VCaP (cell line): Measurements from ENCODE around the gene TTR.

Experiments used
- H3K27ac ChIP-seq: fragments of 450-650 bp; 2 replicates; pipeline ENCODE4 v1.5.1; 2017
- CTCF ChIP-seq: fragments of 450-650 bp; conservative IDR thresholded peaks from 2 replicates; pipeline ENCODE4 v1.5.1; 2017; ENCODE audit warnings: mild to moderate bottlenecking, moderate library complexity

TTR gene

GRCh38 chr18:31578126-31578525 is 13.6 kb upstream of the TTR start:
- no peak overlapping the region for H3K27ac ChIP-seq
- TF ChIP-seq CTCF = no peak

GRCh38 chr18:31579375-31579774 is 12.3 kb upstream of the TTR start:
- TF ChIP-seq CTCF = no peak
- no peak overlapping the region for H3K27ac ChIP-seq

GRCh38 chr18:31581498-31582197 is 10.0 kb upstream of the TTR start:
- TF ChIP-seq CTCF = no peak

GRCh38 chr18:31583185-31583854 is 8.4 kb upstream of the TTR start:
- TF ChIP-seq CTCF = no peak
- no peak overlapping the region for H3K27ac ChIP-seq

More at GRCh38 chr18:31581498-31582197, 10.0 kb upstream of the TTR start:
- no peak overlapping the region for H3K27ac ChIP-seq

GRCh38 chr18:31585991-31586390 is 5.7 kb upstream of the TTR start:
- TF ChIP-seq CTCF = no peak
- peak overlapping the region; percentile 64 for H3K27ac ChIP-seq

GRCh38 chr18:31586616-31587015 is 5.1 kb upstream of the TTR start:
- no peak for TF ChIP-seq CTCF
- peak overlapping the region; percentile 64 for H3K27ac ChIP-seq

- no peak for TF ChIP-seq CTCF
- no peak overlapping the region; the same call in 1 of the 2 replicates for H3K27ac ChIP-seq
These were observed 4.1 kb upstream of the TTR start for GRCh38 chr18:31587529-31587928.
